HG02870 (cell line): Measurements from ENCODE around the gene RSBN1L.

Source experiments
- ATAC-seq: cut with Tn5 transposase; IDR thresholded peaks from one replicate; pipeline ENCODE4 v1.9.1; 2021; ENCODE audit warnings: mild to moderate bottlenecking, moderate library complexity; ENCODE audit not compliant: unreplicated experiment

Gene RSBN1L

DNA sequence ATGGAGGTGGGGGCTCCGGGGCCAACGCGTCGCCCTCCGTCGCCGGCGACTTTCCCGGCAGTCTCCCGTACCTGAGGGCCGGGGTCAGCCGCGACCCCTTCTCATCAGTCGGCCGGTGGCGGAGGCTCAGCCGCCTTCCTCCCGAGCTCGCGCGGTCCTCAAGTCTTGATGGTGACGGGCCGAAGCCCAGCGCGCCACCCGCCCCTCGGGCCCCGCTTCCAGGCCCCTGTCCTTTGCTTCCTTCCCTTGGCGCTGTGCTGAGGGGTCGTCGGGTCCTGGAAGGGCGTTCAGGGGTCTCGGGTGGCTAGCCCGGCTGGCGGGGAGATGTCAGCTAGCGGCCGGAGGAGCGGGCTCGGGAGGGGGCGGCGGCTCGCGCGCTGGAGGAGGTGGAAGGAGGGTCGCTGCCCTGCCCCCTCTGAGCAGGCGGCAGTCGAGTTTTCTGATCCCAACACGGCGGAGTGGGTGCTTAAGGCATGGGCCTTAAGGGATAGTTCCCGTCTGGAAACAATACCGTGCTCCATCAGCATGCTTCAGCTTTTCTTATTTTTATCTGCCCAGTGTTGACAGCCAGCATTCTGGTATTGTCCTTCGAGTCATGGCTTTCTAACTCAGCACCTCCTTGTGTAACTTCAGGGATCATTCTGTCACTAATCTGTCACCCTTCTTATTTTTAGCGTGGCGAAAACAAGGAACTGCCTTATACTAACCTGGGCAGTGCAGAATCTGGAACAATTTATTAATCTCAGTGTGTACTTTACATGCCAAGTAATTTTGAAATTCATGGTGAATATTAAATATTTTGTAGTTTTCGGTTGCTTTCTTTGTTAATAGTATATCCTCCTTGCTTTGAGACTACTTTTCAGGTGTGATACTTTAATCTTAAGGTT, 103.1 kb downstream of the RSBN1L start:
- no peak for ATAC-seq

DNA sequence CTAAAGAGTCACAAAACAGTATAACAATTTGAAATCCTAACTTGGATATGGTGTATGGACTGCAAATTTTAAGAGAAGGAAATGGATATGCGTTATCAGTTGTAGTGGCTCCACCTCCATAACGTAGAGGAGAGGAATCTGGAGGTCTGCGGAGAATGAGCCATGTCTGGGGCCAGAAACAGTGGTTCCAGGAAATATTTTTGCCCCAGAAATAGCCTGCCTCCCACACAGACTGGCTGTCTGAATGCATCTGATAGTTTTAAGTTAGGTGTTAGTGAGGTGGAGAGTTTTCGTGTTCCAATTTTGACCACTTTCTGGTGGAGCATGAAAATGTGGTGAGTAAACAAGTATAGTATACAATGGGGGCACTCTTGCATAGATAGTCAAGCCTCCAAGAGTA, 103.9 kb downstream of the RSBN1L start:
- ATAC-seq: peak; percentile 18

DNA sequence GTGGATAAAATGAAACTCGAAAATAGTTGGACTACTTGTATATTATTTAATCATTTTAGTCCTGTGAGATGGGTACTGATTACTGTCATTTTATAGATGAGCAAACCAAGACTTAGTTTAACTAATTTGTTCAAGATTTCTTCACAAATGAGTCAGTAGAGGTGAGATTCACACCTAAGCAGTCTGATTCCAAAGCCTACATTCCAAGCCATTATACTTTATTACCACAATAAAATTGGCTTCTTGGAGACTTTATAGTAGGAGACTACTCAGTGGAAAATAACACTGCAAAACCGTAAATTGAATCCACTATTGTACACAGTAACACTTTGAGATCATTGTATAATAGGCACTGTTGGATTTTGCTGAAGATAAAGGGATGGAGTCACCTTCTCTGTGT, 104.5 kb downstream of the RSBN1L start:
- no peak for ATAC-seq

DNA sequence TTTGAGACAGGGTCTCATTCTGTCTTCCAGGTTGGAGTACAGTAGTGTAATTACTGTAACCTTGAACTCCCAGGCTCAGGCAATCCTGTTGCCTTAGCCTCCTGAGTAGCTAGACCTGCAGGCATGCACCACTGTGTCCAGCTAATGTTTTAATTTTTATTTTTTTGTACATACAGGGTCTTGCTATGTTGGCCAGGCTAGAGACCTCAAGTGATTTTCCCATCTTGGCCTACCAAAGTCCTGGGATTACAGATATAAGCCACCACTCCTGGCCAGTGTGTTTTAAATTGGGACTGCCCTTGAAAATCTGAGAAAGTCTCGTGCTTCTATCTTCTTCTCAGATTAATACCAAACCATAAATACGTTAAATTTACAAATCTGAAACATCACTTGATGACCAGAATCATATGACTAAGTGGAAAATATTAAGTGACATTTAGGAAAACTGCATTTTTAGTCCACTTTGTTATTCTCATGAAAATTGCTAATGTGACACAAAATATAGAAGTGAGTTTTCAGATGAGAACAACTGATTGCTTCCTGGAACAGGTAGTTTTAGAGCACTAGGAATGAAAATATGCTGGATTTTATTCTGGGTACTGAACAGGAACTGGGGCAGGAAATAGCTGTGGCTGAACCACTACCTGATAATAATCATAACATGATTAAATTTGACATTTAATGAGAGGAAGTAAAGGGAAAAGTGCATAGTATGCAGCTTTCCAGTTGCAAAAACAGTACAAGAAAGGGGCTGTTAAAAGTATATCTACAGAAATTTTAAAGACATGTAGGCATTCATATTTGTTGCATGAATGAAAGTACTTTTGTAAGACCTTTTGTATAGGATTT, 106.5 kb downstream of the RSBN1L start:
- ATAC-seq: no peak

DNA sequence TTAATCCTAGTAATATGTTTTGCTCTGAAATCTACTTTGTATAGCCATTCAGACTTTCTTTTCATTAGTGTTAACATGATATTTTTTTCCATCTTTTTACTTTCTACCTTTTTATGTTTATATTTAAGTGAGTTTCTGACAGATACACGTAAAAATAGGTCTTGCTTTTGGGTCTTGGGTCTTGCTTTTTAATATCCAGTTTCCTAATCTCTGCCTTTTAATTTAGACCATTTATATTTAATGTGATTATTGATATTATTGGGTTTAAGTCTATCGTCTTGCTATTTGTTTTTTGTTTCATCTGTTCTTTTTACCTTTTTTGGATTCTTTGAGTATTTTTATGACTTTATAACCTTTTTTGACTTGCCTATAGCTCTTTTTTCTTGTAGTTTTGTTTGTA, 110.2 kb downstream of the RSBN1L start:
- no peak for ATAC-seq

DNA sequence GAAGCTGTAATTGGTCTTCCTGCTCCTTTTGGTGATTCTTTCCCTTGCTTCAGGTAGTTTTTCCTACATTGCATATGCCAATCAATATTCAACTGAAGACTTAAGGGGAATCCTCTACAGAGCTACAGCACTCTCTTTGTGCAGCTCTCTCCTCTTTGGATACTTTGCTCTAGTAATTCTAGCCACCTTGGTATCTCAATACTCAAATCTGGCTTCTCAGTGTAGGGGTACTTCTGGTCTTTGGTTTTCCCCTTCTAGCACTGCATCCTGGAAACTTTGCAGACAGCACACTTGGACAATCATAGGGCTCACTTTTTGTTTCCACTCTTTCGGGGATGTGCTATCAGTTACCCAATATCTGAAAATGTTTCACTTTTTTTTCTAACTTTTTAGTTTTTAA, 112.3 kb downstream of the RSBN1L start:
- no peak for ATAC-seq

DNA sequence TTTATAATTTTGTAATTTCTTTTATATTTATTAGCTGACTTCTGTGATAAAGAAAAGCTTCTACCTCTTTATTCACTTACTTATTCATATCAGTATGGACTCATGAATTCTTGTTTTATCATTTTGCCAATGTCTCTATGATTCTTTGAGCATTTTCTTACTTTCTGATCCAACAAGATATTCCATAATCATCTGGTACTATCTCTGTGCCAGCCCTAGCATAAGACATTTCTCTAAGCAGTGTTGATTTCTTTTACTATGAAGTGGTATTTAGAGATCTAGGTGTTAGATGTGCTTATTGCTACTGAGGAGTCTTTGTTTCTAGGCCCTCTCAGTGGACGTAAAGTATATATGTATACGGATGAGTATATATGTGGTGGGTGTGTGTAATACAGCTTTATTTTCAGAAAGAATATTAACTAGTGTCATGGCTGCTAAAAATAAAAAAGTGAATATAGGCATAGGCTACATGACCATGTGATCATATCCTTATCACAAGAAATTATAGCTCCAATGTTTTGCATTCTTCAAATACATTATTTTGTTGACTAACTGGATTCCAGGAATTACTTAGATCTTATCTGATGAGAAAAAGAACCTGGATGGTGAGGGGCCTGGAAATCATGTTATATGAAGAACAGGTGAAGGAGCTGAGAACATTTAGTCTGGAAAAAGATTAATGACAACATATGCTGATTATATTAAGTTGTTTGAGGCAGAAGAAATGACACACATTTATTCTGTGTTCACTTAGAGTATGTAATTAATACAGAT, 115.4 kb downstream of the RSBN1L start:
- ATAC-seq: no peak

DNA sequence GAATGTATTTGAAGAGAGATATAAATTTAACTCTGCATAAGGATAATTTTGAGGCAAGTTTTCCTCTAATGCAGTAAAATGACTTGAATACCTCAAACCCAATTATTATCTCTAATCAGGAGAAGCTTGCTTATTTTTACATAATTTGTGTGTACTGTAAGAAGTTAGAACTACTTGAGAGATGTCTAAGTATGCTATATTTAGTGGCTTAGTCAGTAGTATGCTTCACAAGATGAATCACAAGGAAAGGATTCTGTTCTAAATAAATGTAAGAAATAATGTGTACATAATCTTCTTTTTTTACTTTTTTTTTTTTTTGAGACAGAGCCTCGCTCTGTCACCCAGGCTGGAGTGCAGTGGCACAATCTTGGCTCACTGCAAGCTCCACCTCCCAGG, 116.0 kb downstream of the RSBN1L start:
- ATAC-seq: no peak

DNA sequence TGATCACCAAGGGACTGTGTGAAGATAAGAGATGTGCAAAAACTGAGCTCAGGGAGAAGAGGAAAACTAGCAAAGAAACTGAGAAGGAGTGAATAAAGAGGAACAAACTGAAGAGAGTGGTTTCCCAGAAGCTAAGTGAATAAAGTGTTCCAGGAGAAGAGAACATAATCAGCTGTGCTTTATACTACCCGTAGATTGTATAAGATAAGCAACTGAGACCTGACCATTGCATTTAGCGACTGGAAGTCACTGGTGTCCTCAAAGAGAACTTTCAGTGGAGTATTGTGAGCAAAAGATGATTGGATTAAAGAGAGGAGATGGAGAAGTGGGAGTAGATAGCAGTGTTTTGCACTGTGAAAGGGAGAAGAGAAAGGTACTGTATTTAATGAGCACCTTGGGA, 116.9 kb downstream of the RSBN1L start:
- ATAC-seq: no peak

DNA sequence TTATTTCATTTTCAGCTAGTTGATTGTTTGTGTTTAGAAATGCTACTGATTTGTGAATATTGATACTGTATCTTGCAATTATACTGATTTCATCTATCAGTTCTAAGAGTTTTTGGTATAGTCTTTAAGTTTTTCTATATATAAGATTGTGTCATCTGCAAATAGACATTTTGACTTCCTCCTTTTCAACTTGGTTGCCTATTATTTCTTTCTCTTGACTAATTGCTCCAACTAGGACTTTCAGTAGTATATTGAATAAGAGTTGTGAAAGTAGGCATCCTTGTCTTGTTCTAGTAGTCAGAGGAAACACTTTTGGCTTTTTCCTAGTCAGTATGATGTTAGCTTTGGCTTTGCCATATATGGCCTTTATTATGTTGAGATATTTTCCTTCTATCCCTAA, 122.8 kb downstream of the RSBN1L start:
- ATAC-seq: no peak

DNA sequence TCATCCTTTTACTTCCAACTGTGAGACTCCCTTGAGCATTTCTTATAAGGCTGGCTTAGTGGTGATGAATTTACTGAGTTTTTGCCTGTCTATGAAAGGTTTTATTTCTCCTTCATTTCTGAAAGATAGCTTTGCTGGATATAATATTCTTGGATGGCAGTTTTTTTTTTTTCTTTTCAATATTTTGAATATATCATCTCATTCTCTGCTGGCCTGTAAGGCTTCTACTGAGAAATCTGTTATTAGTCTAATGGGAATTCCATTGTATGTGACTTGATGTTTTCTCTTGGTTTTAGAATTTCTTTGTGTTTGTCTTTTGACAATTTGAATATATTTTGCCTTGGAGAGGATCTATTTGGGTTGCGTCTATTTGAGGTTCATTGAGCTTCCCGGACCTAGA, 124.7 kb downstream of the RSBN1L start:
- no peak for ATAC-seq

DNA sequence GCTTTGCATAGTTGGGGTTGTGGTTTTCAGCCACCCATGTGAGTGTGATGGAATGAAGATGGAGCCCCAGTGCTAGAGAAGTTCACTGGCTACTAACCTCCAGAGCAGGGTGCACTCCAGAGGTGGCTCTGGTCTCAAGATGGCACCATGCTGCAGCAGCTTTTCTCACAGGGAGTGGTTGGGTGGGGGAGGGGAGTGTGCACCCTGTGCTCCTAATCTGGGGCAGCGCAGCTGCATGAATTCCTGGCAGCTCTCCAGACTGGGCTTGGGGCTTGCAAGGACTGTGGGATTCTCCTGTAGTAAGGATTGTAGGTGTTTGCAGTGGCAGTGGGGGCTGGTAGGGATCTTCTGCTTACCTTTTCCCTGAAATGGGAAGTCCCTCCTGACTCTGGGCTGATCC, 126.0 kb downstream of the RSBN1L start:
- no peak for ATAC-seq

DNA sequence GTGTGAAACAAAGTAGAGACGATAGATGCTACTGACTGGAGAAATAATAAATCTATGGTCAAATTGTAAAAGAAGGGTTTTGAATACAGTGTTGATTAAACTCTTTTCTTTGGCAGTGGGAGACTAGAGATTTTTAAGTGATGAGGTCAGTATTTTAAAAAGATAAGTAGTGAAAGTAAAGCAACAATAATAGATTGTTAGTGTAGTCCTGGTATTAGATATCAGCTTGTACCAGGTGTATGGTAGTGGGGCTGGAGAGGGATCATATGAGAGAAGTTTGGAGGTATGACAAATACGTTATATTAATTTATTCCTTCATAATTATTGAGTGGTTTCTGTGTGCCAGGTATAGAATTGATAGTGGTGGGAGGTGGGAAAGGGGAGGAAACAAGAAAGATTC, 127.5 kb downstream of the RSBN1L start:
- ATAC-seq: no peak

DNA sequence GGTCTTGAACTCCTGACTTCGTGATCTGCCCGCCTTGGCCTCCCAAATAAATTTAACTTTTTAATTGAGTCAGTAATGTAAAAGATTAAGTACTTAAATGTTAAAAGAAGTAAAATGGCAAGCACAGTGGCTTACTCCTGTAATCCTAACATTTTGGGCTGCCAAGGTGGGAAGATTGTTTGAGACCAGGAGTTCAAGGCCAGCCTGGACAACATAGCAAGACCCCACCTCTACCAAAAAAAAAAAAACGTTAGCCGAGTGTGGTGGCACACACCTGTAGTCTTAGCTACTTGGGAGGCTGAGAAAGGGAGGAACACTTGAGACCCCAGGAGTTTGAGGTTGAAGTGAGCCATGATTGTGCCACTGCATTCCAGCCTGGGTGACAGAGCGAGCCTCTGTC, 128.4 kb downstream of the RSBN1L start:
- no peak for ATAC-seq

DNA sequence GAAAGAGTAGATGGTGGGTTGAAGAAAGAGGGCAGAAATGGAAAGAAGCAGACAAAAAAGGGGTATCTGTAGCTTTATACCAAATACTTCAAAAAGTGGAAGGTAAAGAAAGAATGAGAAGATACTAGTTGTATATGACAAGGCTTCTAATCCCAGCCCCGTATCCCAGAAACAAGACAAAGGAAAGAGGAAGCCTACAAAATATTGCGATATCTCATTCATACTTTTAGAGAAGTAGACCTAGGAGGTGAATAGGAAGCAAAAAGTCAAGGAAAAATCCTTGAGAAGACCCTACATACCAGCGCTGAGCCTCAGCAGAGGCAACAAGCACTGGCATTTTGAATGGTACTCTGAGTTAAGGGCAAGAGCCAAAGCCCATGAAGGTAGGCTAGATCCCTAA, 128.9 kb downstream of the RSBN1L start:
- no peak for ATAC-seq

DNA sequence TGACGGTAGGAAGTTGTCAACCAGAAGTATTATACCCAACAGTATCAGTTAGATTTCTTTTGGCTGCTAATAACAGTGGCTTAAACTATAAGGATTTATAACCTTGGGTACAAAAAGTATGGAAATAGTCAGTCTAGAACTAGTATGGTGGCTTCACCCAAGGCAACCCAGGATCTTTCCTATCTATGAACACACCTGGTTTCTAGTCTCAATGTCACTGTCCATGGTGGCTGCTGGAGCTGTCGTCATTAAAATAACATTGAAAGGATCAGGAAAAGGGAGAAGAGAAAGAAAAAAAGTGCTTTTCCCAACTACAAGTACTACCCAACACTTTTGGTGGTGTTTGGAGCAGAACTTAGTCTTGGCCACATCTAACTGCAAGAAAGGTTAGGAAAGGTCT, 130.0 kb downstream of the RSBN1L start:
- ATAC-seq: no peak

DNA sequence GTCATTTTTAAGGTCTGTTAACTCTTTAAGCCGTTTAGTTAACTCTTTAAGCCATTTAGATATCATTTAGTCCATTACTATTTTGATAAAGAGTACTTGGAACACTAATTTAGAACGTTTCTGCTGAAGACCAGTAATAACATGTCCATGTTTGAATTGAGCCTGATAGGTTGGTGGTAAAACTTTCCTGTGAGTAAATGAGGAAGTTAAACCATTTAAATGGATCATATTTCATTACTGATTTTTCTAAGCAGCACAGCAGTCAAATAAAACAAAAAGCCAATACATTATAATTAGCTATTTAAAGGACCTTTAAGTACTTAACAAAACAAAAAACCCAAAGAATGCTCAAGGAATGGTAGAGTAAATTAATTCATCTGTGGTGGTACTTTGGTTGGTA, 131.7 kb downstream of the RSBN1L start:
- ATAC-seq: no peak

DNA sequence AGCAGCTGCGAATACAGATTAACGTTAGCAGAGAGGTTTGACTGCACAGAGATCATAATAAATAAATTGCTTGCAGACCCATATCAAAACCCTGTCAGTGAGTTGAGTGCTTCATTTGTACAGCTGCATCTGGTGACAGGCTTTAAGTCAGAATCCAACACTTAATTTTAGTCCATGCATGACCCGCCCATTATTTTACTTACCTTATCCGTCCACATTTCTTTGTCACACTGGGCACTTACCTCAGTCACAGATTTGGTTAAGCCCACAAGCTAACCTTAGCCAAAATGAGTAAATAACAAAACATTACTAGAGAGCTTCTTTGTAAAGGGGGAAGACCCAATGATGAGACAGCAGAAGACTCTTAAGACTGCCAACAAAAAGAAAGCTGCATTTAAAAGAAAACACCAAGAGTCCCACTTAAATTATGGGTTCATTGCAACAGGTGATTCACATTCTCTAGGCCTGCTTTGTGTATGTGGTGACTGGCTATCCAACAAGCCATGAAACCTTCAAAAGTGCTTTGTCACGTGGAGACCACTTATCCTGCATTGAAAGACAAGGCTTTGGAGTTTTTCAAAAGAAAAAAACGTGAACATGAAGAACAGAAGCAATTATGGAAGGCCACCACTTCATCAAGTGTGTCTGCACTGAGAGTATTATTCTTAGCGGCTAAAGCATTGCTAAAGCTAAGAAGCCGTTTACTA, 134.5 kb downstream of the RSBN1L start:
- no peak for ATAC-seq

DNA sequence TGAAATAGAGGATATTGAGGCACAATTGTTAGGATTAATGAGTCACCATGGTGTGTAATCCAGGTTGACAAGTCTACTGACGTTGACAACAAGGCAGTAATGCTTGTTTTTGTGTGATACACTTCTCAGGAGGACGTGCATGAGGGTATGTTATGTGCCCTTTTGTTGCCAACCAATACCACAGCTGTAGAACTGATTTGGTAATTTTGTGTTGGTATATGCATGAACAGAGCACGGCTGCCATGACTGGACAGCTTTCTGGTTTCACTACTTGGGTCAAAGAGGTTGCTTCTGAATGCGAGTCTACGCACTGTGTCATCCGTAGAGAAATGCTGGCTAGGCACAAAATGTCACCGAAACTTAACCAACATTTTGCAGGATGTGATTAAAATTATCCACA, 135.2 kb downstream of the RSBN1L start:
- ATAC-seq: no peak

DNA sequence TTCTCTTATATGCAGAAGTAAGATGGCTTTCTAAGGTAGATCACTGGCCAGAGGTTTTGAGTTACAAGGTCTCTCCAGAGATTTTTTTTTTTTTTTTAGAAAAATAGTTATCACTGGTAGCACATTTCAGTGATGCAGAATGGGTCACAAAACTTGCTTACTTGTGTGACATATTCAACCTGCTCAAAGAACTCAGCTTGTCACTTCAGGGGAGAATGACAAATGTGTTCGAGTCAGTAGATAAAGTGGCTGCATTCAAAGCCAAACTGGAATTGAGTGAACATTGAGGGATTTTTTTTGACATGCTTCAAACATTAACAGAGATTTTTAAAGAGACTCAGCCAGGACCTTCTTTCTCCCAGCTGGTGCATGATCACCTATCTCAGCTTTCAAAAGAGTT, 135.7 kb downstream of the RSBN1L start:
- ATAC-seq: no peak
